GM19025 (cell line): ENCODE measurements around the gene GAK.
"Not testable (repeated sequence)": the region's sequence is repeated elsewhere in the genome, so short reads cannot be mapped to it uniquely, and the experiment has no call there.

ENCODE experiments used
- ATAC-seq: cut with Tn5 transposase; IDR thresholded peaks from one replicate; pipeline ENCODE4 v1.9.1; 2021; ENCODE audit warnings: mild to moderate bottlenecking, low read depth, moderate library complexity; ENCODE audit not compliant: unreplicated experiment

Gene GAK

GRCh38 chr4:930028-930551 is 2.0 kb downstream of the GAK start:
- no peak for ATAC-seq

DNA sequence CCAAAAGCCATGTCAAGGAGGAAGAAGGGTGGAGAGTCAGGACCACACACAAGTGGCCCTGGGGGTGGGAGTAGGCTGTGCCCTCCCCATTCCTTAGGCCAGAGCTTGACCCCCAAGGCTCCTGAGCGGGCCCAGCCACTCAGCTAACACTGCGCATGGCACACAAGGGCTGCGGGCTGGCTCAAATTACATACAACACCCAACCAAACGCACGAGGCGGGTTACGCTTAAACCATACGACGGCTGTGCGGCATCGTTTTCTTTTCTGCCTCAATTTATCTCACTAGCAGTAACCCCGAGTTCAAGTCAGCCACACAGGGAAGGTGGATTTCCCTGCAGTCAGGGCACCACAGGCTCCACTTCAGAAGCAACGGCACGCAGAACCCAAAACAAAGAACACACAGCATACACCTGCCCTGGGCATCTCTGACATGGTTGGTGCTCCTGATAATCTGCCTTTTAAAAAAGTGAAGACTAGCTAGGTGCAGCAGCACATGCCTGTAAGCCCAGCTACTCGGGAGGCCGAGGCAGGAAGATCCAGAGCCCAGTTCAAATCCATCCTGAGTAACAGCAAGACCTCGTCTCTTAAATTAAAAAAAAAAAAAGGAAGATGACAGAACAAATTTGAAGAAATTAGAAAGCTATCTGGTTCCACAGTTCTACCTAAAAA is 2.9 kb downstream of the GAK start:
- ATAC-seq, result no peak

GRCh38 chr4:927566-927965 is 4.5 kb downstream of the GAK start:
- ATAC-seq, result not testable (repeated sequence)

GRCh38 chr4:926538-926937 is 5.6 kb downstream of the GAK start:
- ATAC-seq, result no peak

- ATAC-seq, result no peak
Observed at GRCh38 chr4:925771-926500, 6.2 kb downstream of the GAK start.

DNA sequence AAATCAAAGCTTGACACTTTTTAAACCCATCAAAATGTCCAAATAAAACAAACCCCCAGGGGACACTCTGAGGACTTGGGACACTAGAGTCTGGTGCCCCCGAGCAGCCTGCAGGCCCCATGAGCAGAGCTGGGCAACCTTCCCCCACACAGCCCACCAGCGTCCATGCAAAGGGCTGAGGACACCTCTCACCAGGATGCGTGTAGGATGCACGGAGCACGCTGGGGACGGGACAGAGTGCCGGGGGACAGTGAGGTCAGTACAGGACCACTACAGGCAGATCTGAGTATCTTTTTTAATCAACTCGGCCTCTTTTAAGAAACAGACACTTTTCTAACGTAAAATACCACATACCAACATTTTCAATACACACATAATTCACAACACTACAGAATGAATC is 6.9 kb downstream of the GAK start:
- ATAC-seq, result no peak

DNA sequence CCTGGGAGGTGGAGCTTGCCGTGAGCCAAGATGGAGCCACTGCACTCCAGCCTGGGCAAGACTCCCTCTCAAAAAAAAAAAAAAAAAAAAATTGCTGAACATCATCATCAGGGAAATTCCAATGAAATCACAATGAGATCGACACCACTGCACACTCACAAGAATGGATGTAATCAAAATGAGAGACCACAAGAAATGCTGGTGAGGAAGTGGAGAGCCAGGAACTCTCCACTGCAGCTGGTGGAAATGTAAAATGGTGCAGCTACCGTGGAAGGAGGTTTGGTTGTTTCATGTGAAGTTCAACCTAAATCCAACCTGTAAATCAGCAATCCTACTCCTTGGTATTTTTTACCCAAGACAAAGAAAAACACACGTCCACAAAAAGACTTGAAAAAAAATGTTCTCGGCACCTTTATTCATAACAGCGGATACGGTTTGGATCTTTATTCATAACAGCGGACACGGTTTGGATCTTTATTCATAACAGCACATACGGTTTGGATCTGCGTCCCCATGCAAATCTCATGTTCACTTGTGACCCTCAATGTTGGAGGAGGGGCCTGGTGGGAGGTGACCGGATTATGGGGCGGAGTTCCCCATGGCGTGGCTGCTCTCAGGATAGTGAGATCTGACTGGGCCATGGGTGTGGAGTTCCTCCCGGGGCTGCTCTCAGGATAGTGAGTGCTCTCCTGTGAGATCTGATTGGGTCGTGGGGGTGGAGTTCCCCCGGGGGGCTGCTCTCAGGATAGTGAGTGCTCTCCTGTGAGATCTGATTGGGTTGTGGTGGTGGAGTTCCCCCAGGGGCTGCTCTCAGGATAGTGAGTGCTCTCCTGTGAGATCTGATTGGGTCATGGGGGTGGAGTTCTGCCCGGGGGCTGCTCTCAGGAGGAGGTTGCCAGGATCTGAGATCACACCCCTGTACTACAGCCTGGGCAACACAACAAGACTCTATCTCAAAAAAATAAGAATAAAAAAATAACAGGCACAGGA is 7.7 kb downstream of the GAK start:
- ATAC-seq, result no peak

- no peak for ATAC-seq
Observed at GRCh38 chr4:921830-922331, 10.2 kb downstream of the GAK start.

GRCh38 chr4:919004-919680 is 13.0 kb downstream of the GAK start:
- not testable (repeated sequence) for ATAC-seq

DNA sequence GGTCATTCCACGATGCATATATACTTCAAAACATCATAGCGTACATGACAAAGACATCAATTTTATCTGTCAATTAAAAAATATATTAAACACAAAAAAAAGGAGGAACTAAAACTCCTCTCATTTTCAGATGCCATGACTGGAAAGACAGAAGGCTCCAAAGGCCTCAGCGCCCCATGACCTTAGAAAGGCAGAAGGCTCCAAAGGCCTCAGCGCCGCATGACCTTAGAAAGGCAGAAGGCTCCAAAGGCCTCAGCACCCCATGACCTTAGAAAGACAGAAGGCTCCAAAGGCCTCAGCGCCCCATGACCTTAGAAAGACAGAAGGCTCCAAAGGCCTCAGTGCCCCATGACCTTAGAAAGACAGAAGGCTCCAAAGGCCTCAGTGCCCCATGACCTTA is 13.5 kb downstream of the GAK start:
- ATAC-seq, result not testable (repeated sequence)

GRCh38 chr4:917992-918391 is 14.1 kb downstream of the GAK start:
- ATAC-seq, result no peak

- ATAC-seq, result no peak
Observed at GRCh38 chr4:917466-917865, 14.7 kb downstream of the GAK start.

- no peak for ATAC-seq
Observed at GRCh38 chr4:915595-915994, 16.5 kb downstream of the GAK start.

DNA sequence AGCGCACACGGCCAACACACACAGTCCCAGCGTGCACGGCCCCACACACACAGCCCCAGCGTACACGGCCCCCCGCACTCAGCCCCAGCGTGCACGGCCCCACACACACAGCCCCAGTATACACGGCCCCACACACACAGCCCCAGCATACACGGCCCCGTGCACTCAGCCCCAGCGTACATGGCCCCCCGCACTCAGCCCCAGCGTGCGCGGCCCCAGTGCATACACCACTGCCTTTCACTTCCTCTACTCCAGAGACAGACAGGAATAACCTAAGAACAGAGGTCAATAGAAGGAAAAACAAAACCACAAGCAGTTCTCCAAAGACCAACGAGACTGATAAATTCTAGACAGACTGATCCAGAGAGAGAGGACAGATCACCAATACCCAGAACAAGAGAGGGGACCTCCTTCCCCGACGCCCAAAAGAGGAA is 17.1 kb downstream of the GAK start:
- no peak for ATAC-seq

DNA sequence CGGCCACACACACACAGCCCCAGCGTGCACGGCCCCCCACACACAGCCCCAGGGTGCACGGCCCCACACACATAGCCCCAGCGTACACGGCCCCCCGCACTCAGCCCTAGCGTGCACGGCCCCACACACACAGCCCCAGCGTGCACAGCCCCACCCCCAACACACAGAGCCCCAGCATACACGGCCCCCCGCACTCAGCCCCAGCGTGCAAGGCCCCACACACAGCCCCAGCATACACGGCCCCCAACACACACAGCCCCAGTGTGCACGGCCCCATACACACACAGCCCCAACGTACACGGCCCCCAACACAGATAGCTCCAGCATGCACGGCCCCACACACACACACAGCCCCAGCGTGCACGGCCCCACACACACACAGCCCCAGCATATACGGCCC is 17.6 kb downstream of the GAK start:
- no peak for ATAC-seq

DNA sequence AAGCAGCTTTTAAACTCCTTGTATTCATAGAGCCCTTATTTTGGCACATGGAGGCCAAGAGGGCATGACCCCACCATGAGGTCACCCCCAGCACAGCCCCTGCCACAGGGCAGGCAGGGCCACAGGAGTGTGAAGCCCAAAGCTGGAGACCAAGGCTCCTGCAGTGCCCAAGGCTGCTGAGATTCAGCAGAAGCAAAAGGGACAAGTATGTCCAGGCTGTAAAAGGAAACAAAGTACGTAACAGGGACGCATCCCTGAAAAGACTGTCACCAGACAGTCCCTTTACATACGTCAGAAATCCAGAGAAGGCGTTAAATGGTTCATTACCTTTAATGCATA is 18.9 kb downstream of the GAK start:
- ATAC-seq, result no peak

- ATAC-seq, result no peak
Observed at GRCh38 chr4:912548-913279, 19.4 kb downstream of the GAK start.

GRCh38 chr4:911871-912490 is 20.1 kb downstream of the GAK start:
- ATAC-seq, result no peak

GRCh38 chr4:911221-911751 is 20.8 kb downstream of the GAK start:
- ATAC-seq, result no peak
